ELF-1 (cell line): ENCODE data around the gene SUGCT.

Experiments used
- DNase-seq: peaks from one replicate; pipeline ENCODE4 v3.0.0-alpha.2; 2016; ENCODE audit warnings: low read depth, low spot score

The SUGCT gene

DNA sequence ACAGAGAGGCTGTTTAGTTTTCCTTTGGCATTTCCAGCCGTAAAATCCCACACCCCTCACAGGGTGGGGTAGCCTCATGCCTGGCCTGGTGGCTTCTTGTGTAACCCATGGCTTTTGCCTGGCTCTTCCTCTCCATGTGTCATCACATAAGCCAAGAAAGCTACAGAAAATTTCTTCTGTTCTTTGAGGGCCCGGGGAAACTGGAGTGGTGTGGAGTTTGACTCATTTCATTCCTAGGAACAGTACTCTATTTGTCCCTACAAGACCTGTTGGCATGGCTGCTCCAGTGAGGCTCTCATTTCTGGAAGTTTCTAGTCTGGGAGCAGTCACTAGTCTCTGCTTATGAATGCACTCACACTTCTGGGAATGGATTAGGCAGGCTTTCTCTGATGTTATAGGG is 523.9 kb downstream of the SUGCT start:
- no peak for DNase-seq

DNA sequence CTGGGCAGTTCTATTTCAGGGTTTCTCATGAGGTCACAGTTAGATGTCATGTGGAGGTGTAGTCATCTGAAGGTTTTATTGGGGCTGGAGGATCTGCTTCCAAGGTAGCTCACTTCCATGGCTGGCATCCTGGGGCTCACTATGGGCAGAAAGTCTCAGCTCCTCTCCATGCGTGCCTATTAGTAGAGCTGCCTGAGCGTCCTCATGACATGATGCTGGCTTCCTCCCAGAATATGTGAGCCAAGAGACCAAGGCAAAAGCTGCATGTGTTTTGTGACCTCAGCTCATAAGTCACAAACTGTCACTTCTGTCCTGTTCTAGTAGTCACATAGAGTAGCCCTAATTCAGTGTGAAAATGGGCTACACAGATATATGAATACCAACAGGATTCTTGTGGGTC is 524.4 kb downstream of the SUGCT start:
- DNase-seq: no peak

DNA sequence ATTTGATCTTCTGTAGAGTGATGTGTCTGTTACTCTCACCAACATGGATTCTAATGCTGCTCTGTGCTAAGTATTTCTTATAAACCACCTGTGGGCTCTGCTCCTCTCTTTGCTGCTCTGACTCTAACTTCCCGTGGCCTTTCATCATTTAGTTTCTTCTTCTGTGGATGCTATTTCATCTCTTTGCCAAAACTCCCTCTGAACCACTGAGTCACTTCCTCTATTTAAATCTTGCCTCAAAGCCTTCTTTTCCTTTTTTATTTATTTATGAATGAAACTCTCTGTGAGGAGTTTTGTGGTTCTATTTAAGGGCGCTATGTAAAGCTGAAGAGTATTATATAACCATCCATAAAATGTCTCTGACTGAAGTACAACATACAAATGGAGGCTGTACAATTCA is 538.5 kb downstream of the SUGCT start:
- DNase-seq: no peak

DNA sequence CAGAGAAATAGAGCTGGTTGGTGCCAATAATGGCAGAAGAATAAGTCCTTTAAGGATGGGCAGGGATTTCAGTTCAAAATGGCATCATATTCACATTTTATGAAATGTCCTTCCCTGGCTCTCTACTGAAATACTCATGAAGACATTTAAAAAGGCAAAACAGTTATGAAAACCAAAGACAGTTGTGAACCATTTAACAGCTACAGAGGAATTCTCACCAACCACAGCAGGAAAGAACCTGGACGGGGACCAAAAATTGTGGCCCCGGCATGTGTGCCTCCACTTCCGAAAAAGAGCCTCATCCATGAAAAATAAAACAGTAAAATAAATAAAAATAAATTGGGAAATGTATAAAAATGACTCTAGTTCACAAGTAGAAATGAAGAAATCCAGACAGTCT is 539.5 kb downstream of the SUGCT start:
- DNase-seq: no peak

DNA sequence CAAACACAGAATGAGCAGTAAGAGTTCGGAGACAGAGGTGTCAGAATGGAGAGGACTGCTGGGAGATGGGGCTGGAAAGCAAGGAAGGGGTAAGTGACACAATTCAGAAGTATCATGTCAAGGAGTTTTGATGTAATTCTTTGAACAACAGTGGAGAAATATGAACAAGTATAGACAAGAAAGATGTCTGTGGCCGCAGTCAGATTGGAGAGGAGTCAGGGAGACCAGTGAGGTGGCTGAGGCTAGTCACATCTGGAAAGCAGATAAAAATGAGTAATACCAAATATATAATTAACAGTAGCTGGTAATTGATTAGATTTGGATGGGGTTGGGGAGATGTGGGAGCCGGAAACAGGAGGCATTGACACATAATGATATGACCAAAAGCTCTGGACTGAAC is 540.9 kb downstream of the SUGCT start:
- DNase-seq: no peak

GRCh38 chr7:40676221-40676620 is 541.4 kb downstream of the SUGCT start:
- DNase-seq: no peak

DNA sequence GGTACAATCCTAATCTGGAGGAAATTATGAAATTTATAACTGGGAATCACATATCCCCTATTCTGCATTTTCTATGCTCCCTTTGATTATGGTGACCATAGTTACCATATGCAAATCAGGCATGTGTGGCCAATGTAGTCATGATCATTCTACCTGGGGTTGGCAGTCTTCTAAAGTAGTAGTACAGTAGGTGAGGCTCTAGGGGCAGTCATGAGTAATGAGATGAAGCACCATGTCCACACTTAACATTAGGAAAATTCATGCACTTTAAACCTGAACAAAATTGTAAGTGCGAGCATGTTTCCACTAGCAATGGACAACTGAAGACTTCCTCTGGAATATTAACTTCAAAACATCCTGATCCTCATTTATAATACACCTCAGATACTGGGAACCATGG is 545.9 kb downstream of the SUGCT start:
- DNase-seq: no peak

DNA sequence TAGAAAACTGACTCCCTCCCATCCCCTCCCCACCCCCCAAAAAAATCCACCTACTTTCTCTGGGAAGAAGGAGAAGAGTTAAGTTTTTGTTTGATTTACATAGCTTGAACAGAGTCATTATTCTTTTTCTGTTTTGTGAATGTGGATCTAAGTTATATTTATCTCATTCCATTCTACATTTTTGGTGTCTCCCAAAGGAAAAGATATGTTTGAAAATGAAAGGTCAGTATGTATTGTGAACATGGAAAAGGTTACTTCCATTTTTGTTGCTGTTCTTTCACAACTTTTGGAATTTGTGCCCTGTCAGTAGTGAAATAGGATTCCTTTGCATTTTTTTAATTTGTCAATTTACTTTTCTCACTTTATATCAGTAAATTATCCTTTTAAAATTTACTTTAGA is 547.9 kb downstream of the SUGCT start:
- no peak for DNase-seq

DNA sequence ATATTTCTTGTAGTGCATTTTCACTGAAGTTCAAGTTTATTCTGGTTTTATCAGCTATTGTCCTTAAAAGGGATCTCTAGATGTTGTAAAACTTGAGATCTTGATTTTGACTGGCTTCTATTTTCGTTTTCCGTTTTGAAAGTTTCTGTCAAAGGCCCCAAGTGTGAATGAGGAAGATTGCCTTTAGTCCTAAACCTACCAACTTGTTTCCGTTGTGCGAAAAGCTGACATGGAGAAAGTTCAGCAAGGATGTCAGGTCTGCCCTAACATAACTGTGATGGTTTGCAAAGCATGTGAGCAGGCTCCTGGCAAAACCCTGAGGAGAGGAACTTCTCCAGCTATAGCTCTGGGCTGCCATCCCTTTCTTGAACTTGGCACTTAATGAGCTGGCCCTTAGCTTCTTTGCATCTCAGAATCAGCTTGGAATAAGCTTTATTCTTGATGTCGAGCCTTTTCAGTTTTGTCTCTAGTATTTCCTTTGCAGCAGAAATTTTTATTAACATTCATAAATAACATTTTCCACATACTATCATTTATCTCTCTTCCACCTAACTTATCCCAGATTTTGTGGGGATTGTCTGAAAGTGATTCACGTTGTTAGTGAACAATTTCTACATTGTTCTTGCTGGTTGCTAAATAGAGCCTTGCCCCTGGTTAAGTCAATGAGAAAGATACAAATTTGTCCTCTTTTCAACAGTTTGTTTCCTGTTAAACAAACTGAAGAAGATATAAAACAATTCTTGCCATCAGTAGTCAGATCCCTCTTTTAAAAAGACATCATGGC is 559.4 kb downstream of the SUGCT start:
- DNase-seq: no peak

DNA sequence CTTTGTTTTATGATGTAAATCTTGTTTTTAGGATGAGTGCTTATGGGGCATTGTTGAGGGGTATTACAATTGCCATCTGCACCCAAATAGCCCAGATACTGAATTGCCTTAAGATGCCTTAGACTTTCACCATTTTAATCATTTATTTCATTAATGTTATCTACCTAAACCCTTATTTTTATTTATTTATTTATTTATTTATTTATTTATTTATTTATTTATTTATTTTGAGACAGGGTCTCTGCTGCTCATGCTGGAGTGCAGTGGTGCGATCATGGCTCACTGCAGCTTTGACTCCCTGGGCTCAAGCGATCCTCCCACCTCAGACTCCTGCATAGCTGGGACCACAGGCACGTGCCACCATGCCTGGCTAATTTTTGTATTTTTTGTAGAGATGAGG is 560.2 kb downstream of the SUGCT start:
- no peak for DNase-seq

- no peak for DNase-seq
Observed at GRCh38 chr7:40697653-40698052, 562.8 kb downstream of the SUGCT start.

DNA sequence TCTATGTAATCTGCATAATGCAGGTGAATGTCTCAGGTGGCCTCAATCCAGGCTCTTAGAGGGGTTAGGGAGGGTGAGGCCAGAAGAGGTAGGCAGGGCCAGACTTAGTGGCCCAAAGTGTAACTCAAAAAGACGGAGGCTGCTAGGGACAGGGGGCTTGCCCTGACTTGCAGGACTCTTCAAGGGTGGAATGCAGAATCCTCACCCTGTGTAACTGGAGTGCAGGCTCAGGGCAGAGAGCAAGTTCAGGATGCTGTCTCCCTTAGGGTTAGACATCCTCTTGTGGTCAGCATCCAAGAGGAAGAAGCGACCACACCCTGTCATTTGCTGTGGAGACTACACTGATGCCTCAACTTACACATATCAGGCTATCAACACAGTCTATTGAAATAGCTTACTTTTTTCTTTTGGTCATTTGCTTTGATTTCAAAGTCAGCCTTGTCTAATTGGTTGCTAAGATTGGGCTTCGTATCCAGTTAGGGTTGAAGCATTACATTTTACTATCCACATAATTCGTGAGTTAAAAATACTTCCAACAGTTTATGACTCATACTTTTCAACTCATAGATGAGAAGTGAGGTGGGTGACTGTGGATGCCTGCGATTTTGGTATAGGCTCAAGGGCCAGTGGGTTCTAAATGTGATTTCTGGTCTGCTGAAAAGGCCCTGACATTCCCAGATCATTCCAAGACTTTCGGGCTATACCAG is 563.6 kb downstream of the SUGCT start:
- DNase-seq: no peak

- no peak for DNase-seq
Observed at GRCh38 chr7:40698921-40699260, 564.1 kb downstream of the SUGCT start.

DNA sequence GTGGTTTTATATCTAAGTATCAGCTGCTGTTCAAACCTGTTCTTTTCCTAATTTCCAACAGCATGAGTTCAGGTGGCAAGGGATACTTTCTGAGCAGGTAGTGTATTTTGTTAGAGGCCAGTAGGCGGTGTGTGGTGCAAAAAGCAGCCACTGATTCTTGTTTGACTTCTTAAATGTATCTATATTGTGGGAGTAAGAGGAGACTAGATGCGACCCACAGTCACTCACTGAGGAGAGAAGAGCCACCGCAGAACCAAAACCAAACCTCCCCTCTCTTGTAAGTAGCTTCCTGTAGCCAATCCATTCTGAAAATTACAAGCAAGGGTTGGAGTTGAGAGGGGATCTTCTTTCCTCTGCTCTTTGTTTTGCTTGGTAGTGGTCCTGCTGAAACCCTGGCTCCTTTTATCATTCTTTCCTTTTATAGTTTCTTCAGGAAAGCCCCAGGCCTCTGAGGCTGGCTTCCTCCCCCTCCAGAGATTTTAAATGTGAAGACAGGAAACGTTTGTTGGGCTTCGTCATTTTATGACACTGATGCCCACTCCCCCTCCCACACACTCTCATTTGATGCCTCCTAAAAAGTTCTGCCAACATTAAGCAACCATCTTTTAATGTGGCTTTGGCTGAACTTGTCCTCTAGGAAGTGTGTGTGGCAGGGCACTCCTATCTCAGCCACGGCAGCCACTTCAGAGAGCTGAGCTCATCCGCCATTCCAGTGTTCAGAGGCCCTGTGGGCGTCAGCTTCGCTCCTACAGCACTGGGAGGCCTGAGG is 566.0 kb downstream of the SUGCT start:
- peak; percentile 26 for DNase-seq

DNA sequence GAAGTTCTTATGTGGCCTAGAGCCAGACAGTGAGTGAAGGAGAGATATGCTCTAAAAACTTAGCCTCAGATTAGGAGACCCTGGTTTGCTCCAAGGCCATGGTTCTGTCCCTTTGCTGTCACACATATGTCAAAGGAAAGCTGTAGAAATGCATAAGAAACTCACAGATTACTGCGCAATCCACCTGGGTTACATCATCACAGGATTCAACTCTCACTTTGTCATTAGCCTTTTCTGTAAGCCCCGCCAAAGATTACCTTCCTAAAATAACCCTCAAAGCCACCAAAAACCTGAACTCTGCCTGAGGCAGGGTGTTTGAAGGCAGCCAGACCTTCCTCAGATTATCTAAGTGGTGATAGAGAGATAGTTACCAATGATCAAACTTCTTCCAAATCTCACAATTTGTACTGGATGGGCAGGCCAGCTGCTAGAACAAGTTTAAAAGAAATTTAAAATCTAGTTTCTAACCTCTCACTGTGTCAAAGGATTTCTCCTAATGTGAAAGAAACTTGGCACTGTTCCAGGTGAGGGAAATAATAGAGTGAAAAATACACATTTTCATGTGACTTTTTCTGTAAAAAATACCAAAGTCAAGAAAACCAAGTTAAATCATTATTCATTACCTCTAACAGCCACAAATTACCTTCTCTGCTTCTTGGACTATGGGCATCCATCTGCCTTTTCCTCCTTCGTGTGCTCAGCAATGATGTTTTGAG is 567.2 kb downstream of the SUGCT start:
- peak; percentile 7 for DNase-seq

GRCh38 chr7:40704172-40704571 is 569.4 kb downstream of the SUGCT start:
- no peak for DNase-seq

- no peak for DNase-seq
Observed at GRCh38 chr7:40706829-40707228, 572.0 kb downstream of the SUGCT start.

GRCh38 chr7:40709062-40709964 is 574.5 kb downstream of the SUGCT start:
- DNase-seq: no peak

- DNase-seq: no peak
Observed at GRCh38 chr7:40711706-40712105, 576.9 kb downstream of the SUGCT start.

- DNase-seq: no peak
Observed at GRCh38 chr7:40714363-40715052, 579.7 kb downstream of the SUGCT start.
